Measurements from ENCODE around the gene HIVEP3.

HIVEP3 gene

GRCh38 chr1:41525891-41526587 lies 392.7 kb downstream of the HIVEP3 start:
- no peak for DNase-seq (ENCODE audit: low read depth in 2 of 3, low spot score in 2 of 3)

- DNase-seq (ENCODE audit: low read depth in 2 of 3, low spot score in 2 of 3): no peak
These were observed 393.7 kb downstream of the HIVEP3 start for GRCh38 chr1:41524676-41525675.

DNA sequence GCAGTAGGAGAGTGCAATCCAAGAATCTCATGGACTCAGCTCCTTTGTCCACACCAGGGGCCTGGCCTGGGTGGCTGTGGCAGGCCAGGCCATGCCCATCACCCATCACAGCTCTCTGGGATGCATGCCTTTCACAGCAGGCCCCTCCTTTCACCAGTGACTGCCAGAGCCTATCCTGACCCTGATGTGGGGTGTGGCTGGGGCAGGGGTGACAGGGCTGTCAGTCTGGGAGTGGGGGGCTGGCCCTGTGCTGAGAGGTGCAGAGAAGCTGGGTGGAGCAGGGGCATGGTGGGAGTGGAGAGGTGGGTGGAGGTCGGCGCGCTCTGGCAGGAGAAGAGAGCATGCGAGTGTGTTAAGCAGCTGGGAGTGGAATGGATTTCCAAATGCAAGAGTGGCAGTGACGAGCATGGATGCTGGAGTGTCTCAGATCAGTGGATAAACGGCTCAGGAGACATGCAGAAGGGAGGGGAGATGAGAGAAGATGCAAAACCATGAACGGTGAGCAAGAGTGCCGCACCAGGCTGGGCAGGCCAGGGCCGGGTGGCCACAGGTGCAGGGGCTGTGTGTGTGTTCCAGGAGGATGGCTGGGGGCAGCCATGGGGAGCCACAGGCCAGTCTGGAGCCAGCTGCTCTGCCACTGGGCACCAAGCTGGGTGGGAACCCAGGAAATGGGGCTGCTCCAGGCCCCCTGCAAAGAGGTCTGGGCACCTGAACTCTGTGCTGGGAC lies 394.6 kb downstream of the HIVEP3 start:
- no peak for DNase-seq (ENCODE audit: low read depth in 2 of 3, low spot score in 2 of 3)

DNA sequence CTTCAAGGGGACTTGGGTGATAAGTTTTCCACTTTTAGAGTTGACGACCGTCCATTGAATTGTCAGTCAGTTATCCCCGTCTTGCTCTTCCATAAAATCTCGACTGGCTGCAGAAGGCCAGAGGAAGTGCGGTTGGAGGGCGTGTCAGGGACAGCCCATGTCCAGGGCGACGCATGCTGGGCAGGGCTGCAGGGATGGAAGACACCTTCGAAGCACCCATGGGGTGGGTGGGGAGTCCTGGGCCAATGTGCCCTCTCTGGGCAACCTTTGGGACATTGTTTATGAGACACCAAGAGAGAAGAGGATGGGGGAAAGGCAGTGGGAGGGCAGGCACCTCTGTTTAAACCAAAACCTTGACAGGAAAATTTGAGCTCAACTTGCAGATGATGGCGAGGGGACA lies 395.7 kb downstream of the HIVEP3 start:
- no peak for DNase-seq (ENCODE audit: low read depth in 2 of 3, low spot score in 2 of 3)

GRCh38 chr1:41521766-41522165 lies 397.0 kb downstream of the HIVEP3 start:
- DNase-seq (ENCODE audit: low read depth in 2 of 3, low spot score in 2 of 3): no peak

GRCh38 chr1:41520951-41521752 lies 397.6 kb downstream of the HIVEP3 start:
- DNase-seq (ENCODE audit: low read depth in 2 of 3, low spot score in 2 of 3): no peak

DNA sequence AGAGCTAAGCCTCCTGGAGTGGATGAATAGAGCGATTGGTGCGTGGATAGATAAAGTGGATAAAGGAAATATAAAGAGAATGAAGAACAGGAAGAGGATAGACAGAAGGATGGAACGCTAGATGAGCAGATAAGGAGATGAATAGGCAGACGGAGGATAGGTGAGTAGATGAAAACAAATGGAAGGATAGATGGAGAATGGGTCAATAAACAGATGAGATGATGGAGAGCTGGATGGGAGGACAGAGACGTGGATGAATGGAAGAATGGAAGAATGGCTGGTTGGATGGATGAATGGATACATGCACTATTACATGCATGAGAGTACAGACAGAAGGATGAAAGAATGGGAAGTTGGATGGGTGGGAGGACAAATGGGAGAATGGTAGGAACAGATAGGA lies 399.1 kb downstream of the HIVEP3 start:
- no peak for DNase-seq (ENCODE audit: low read depth in 2 of 3, low spot score in 2 of 3)

DNA sequence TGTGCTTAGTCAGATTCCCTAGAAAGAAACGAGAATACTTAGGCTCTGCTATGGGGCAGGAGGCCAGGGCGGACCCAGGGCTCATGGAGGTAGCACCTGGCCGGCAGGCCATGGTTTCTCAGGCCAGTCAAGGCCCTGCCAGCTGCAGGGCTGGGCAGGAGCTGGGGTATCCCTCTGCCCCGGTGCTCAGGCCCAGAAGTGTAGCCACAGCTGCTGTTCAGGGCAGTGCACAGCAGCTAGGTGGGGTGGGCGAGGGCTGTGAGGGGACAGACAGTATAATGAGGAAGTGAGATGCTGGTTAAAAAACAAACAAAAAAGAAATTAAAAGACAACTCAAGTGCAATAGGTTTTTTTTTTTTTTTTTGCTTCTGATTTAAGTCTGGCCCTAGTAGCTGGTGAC lies 400.3 kb downstream of the HIVEP3 start:
- no peak for DNase-seq (ENCODE audit: low read depth in 2 of 3, low spot score in 2 of 3)

DNA sequence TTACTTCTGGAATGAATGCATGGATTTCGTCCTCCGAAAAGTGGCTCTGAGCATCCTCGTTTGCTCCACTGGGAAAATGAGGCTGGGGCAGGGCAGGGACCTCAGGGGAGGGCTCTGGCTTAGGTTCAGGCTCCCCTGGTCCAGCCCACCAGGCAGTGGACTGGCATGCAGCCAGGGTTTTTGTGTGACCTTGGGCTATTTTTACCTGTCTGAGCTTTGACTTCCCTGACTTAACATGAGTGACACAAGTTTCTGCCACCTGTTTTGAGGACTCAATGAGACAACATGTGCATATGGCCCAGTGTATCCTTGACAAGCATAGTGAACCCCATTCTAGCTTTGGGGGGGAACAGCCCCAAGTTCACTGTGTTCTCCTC lies 401.7 kb downstream of the HIVEP3 start:
- DNase-seq (ENCODE audit: low read depth in 2 of 3, low spot score in 2 of 3): no peak

DNA sequence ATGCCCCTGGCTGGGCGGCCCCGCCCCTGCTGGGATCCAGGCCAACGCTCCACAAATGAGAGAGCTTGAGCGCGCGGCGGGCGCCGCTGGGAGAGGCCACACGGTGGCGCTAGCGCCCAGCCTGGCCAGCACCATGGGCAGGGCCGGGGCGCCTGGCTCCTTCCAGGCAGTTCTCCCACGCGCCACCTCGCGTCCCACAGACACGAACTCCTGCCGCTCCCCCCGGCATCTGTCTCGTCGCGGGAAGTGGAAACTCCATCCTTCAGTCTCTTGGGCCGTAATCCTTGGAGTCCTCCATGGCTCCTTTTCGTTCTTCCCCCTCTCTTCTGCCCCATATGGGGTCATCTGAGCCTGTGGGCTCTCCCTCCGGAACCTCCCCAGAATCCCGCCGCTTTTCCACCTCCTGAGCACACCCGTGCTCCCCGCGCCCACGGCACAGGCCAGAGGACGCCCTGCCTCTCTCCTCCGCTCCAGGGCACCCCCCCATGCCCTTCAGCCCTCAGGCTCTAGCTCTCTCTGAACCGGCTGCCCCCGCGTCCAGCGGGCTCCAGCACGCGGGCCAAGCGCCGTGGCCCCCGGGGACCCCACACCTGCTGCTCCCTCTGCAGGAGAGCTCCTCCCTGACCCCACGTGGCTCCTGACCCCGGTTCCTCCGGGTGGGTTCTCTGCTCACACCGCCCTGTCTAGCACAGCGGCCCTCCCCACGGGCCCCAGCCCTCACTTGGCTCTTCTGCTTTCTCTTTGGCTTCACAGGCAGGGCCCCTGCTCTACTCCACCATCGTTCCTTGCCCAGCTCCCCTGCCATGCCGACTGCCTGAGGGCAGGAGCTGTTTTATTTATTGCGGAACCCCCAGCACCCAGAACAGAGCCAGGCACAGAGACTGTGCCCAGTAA lies 402.3 kb downstream of the HIVEP3 start:
- peak; percentile 43 to 56 (median 47) for DNase-seq (ENCODE audit: low read depth in 2 of 3, low spot score in 2 of 3)

- no peak for DNase-seq (ENCODE audit: low read depth in 2 of 3, low spot score in 2 of 3)
These were observed 402.9 kb downstream of the HIVEP3 start for GRCh38 chr1:41515778-41516167.

GRCh38 chr1:41515131-41515678 lies 403.5 kb downstream of the HIVEP3 start:
- no peak for DNase-seq (ENCODE audit: low read depth in 2 of 3, low spot score in 2 of 3)

DNA sequence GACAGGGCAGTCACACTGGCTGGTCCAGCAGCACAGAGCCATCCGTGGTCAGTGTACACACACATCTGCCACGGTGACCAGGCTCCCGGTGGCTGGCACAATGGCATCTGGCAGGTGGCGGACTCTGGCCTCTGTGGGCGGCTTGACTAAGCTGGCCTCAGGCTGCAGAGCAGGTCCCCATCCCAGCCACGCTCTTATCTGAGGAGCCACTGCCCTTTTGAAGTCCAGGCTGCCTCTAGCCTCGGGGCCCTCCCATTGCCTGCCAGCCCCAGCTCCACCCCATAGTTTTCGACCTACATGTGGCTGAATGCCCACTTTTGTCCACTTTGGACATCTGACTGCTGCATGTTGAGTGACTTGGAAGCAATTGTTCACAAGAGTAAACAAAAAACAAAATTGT lies 404.3 kb downstream of the HIVEP3 start:
- no peak for DNase-seq (ENCODE audit: low read depth in 2 of 3, low spot score in 2 of 3)

DNA sequence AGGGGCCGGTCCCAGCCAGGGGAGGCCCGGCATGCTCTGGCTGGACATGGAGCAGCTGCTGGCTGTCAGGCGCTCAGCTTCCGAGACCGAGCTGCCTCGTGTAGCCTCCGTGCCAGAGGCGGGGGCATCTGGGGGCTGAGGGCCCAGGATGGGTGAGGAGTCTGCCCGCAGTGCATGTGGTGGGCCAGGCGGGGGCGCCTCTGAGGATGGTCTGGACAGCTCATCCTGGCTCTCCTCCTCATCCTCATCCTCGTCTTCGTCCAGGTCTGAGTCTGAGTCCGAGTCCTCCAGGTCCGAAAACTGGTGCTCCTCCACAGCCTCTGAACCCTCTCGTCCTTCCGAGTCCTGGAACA lies 405.4 kb downstream of the HIVEP3 start:
- no peak for DNase-seq (ENCODE audit: low read depth in 2 of 3, low spot score in 2 of 3)

- DNase-seq (ENCODE audit: low read depth in 2 of 3, low spot score in 2 of 3): no peak
These were observed 405.9 kb downstream of the HIVEP3 start for GRCh38 chr1:41512701-41513382.

GRCh38 chr1:41511239-41511540 lies 407.5 kb downstream of the HIVEP3 start:
- no peak for DNase-seq (ENCODE audit: low read depth in 2 of 3, low spot score in 2 of 3)

DNA sequence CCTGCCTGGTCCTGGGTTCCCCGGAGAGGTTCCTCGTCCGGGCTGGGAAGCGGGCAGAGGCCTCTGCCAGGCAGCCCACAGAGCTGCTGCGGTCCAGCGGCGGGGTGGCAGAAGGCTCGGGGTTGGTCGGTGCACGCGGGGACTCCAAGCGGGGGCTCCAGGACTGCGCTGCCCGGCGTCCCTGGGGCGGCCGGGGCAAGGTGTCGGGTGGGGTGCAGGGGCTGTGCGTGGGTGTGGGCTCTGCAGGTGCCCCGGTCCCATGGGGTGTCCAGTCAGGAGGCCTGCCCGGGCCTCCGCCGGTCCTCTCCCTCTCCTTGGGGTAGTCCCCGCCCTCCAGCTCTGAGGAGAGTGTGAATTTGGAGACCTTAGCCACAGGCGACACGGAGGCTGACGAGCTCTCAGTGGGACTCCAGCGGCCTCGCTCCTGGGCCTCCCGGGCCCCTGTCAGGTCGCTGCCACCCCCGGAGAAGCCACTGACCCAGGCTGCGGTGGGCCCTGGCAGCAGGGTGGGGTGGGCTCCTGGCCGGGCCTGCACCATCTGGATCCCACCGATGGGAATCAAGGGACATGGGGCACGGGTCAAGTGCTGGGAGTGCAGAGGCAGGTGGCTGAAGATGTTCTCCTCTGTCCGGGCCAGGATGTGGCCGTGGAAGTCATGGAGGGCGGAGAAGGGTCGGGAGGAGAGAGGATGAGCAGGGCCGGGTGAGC lies 408.0 kb downstream of the HIVEP3 start:
- DNase-seq (ENCODE audit: low read depth in 2 of 3, low spot score in 2 of 3): no peak

DNA sequence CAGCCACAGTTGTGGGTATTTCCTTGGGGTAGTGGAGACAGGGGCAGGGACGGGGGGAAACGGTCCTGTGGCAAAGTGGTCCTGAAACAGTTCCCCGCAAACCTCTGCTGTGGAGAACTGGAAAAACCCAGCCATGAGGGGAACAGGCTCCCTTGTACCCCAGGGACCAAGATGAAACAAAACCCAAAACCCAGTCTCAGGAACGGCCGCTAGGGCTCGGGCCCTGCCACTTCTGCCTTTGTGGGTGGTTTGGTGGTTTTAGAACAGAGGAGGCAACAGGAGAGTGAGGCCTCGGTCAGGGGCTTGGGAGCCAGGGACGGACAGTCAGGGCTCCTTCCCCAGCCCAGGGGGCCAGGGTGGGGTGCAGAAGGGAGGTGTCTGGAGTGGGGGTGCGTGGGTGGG lies 409.5 kb downstream of the HIVEP3 start:
- no peak for DNase-seq (ENCODE audit: low read depth in 2 of 3, low spot score in 2 of 3)

- no peak for DNase-seq (ENCODE audit: low read depth in 2 of 3, low spot score in 2 of 3)
These were observed 410.4 kb downstream of the HIVEP3 start for GRCh38 chr1:41508290-41508689.
